Motor neuron (in vitro differentiated cells): ENCODE measurements around the gene VILL. TPM values are rescaled to one million over a fixed set of nuclear protein-coding genes. Genes with fewer than 3 reads are reported as not detected.
"Not testable (repeated sequence)": the region's sequence is repeated elsewhere in the genome, so short reads cannot be mapped to it uniquely, and the experiment has no call there.

Source experiments
- ATAC-seq, 8 experiments: fragments of 200-7000 bp; cut with Tn5 transposase; replicated peaks in 6 of 8; 2 replicates each; pipeline ENCODE4 v1.8.0; 2021; ENCODE audit warnings: mild to moderate bottlenecking in 8 of 8, moderate library complexity in 8 of 8
- H3K27ac ChIP-seq, 2 donors: fragments of 250-450 bp; sonication (Bioruptor Pico); 2 replicates each; pipeline ENCODE4 v1.9.0; 2021; ENCODE audit warnings: antibody characterized with exemption in 2 of 2, mild to moderate bottlenecking in 2 of 2, moderate library complexity in 1 of 2
- H3K4me1 ChIP-seq, 2 donors: fragments of 250-450 bp; sonication (Bioruptor Pico); replicated peaks in 1 of 2; 2 replicates each; pipeline ENCODE4 v1.6.1; 2021; ENCODE audit warnings: antibody characterized with exemption in 2 of 2, mild to moderate bottlenecking in 2 of 2, moderate library complexity in 1 of 2
- H3K4me3 ChIP-seq, 5 donors: fragments of 250-450 bp; sonication (Bioruptor Pico); 2 replicates each; pipeline ENCODE4 v1.9.0; 2021; ENCODE audit warnings: antibody characterized with exemption in 5 of 5, mild to moderate bottlenecking in 5 of 5, moderate library complexity in 4 of 5
- WGBS, 10 experiments: fragments of 450-650 bp; shearing (Covaris generic); methylation state at CpG; one replicate each; pipeline ENCODE4 v1.0.0; 2022; 5-methylcytosine and 5-hydroxymethylcytosine counted together
- in situ Hi-C, 9 experiments: fragments of 400-800 bp; cut with MboI; loops; one replicate each; pipeline ENCODE4 v1.15.0; 2021; ENCODE audit warnings: low sequenced_read_pairs in 9 of 9, low pct_unique_long_range_greater_than_20kb in 2 of 9; ENCODE audit not compliant: unreplicated experiment in 9 of 9
- total RNA-seq, 8 experiments: library from RNA; unstranded; fragments of 300-600 nt; gene quantifications; 2 replicates each; pipeline versions ENCODE4 v1.2.3 to v1.2.4, GENCODE V29; 2022

The VILL gene
- total RNA-seq, 8 experiments from 2014 or later: 0.38 to 10.8 (median 1.6) TPM

- ATAC-seq: no peak
- WGBS, 10 experiments: 94 to 100% (median 100%) methylated on average over 2 of the region's 2 CpGs; no CpG with 5 or more reads in 7 of the 10 experiments
These were observed 9.3 kb upstream of the VILL start for GRCh38 chr3:37981348-37981664.

GRCh38 chr3:37982331-37982730 is 8.3 kb upstream of the VILL start:
- H3K4me1 ChIP-seq: no peaks in the 10 kb centered on the region
- in situ Hi-C loops: no loop called here
- H3K27ac ChIP-seq: no peak overlapping the region
- no peak overlapping the region for H3K4me3 ChIP-seq
- WGBS, 10 experiments: 30 to 89% (median 75%) methylated on average over 1 of the region's 1 CpG; no CpG with 5 or more reads in 7 of the 10 experiments
- ATAC-seq: no peak

More at GRCh38 chr3:37981348-37981664, 9.3 kb upstream of the VILL start:
- in situ Hi-C loops: no loop called here
- H3K4me1 ChIP-seq: no peaks in the 10 kb centered on the region
- H3K27ac ChIP-seq: no peak overlapping the region
- no peak overlapping the region for H3K4me3 ChIP-seq

GRCh38 chr3:37984051-37984450 is 6.5 kb upstream of the VILL start:
- in situ Hi-C loops: no loop called here
- Histone ChIP-seq H3K4me3 (no peak overlapping the region), H3K4me1 (no peaks in the 10 kb centered on the region), H3K27ac (no peak overlapping the region)
- WGBS, 10 experiments: 62 to 100% (median 86%) methylated on average over 1 to 6 of the region's 7 CpGs
- peak in 1 of 8 experiments; percentile 41 for ATAC-seq

- WGBS, 10 experiments: 93 to 100% (median 100%) methylated on average over 1 to 5 of the region's 7 CpGs; no CpG with 5 or more reads in 5 of the 10 experiments
- Histone ChIP-seq H3K4me3 (no peak overlapping the region), H3K27ac (no peak overlapping the region), H3K4me1 (no peaks in the 10 kb centered on the region)
- in situ Hi-C loops: no loop called here
- no peak for ATAC-seq
These were observed 6.0 kb upstream of the VILL start for GRCh38 chr3:37984596-37984995.

GRCh38 chr3:37985637-37986320 is 4.8 kb upstream of the VILL start:
- 55 to 100% (median 92%) methylated on average over 2 to 7 of the region's 8 CpGs; no CpG with 5 or more reads in 4 of the 10 experiments for WGBS, 10 experiments
- Histone ChIP-seq H3K4me1 (no peaks in the 10 kb centered on the region), H3K27ac (no peak overlapping the region), H3K4me3 (no peak overlapping the region)
- in situ Hi-C loops: no loop called here
- ATAC-seq: peak in 1 of 8 experiments; percentile 49

GRCh38 chr3:37986479-37987314 is 3.9 kb upstream of the VILL start:
- H3K4me3 ChIP-seq: no peak overlapping the region
- in situ Hi-C loops: no loop called here
- H3K27ac ChIP-seq: no peak overlapping the region
- WGBS, 10 experiments: 53 to 93% (median 80%) methylated on average over 1 to 4 of the region's 12 CpGs; no CpG with 5 or more reads in 5 of the 10 experiments
- ATAC-seq: peak in 1 of 8 experiments; percentile 9
- no peaks in the 10 kb centered on the region for H3K4me1 ChIP-seq

- ATAC-seq: peak in 1 of 8 experiments; percentile 4
- no peaks in the 10 kb centered on the region for H3K4me1 ChIP-seq
- no peak overlapping the region for H3K4me3 ChIP-seq
- no peak overlapping the region for H3K27ac ChIP-seq
- in situ Hi-C loops: no loop called here
- 50 to 69% methylated on average over 1 to 2 of the region's 2 CpGs; no CpG with 5 or more reads in 8 of the 10 experiments for WGBS, 10 experiments
These were observed 3.3 kb upstream of the VILL start for GRCh38 chr3:37987315-37987697.

GRCh38 chr3:37987751-37988179 is 2.8 kb upstream of the VILL start:
- ATAC-seq: no peak
- Histone ChIP-seq H3K4me1 (no peaks in the 10 kb centered on the region), H3K27ac (no peak overlapping the region), H3K4me3 (no peak overlapping the region)
- in situ Hi-C loops: no loop called here
- 33 to 100% (median 87%) methylated on average over 1 to 4 of the region's 7 CpGs; no CpG with 5 or more reads in 4 of the 10 experiments for WGBS, 10 experiments

GRCh38 chr3:37988376-37988775 is 2.2 kb upstream of the VILL start:
- H3K4me1 ChIP-seq, H3K4me3 ChIP-seq, ATAC-seq, H3K27ac ChIP-seq, in situ Hi-C loops: not testable (repeated sequence)
- WGBS, 10 experiments: 81 to 100% (median 90%) methylated on average over 1 to 10 of the region's 10 CpGs; no CpG with 5 or more reads in 4 of the 10 experiments

- no peaks in the 10 kb centered on the region for H3K4me1 ChIP-seq
- H3K27ac ChIP-seq: no peak overlapping the region
- WGBS, 10 experiments: 60 to 100% (median 85%) methylated on average over 2 to 10 of the region's 15 CpGs; no CpG with 5 or more reads in 3 of the 10 experiments
- H3K4me3 ChIP-seq: no peak overlapping the region
- no peak for ATAC-seq
- in situ Hi-C loops: no loop called here
These were observed 1.6 kb upstream of the VILL start for GRCh38 chr3:37988931-37989525.

GRCh38 chr3:37989821-37990480 is 635 bp upstream of the VILL start:
- ATAC-seq: no peak
- no peak overlapping the region for H3K4me3 ChIP-seq
- in situ Hi-C loops: no loop called here
- no peaks in the 10 kb centered on the region for H3K4me1 ChIP-seq
- WGBS, 10 experiments: 17 to 100% (median 93%) methylated on average over 1 to 3 of the region's 7 CpGs; no CpG with 5 or more reads in 6 of the 10 experiments
- H3K27ac ChIP-seq: no peak overlapping the region

GRCh38 chr3:37991109-37991508 is 523 bp downstream of the VILL start:
- H3K4me1 ChIP-seq: no peaks in the 10 kb centered on the region
- in situ Hi-C loops: no loop called here
- H3K27ac ChIP-seq: no peak overlapping the region
- no peak overlapping the region for H3K4me3 ChIP-seq
- WGBS, 10 experiments: 67% methylated on average over 1 of the region's 6 CpGs; no CpG with 5 or more reads in 9 of the 10 experiments
- peak in 1 of 8 experiments; percentile 12 for ATAC-seq

- H3K27ac ChIP-seq: no peak overlapping the region
- ATAC-seq: no peak
- no peak overlapping the region for H3K4me3 ChIP-seq
- H3K4me1 ChIP-seq: no peaks in the 10 kb centered on the region
- in situ Hi-C loops: no loop called here
- WGBS, 10 experiments: 73% methylated on average over 6 of the region's 7 CpGs; no CpG with 5 or more reads in 9 of the 10 experiments
These were observed 1.2 kb downstream of the VILL start for GRCh38 chr3:37991823-37992222.
